Endothelial cell of umbilical vein (primary cell): ENCODE results near the gene TMEM114. TPM values are rescaled to one million over a fixed set of nuclear protein-coding genes. Genes with fewer than 3 reads are reported as not detected.

Source experiments
- BruUV-seq: library from RNA; stranded (reverse); fragments of 400-500 nt; replicated peaks from 2 replicates; lab custom pipeline; 2021; lab: Mats Ljungman, UMichigan
- CTCF ChIA-PET: fragments of 300-600, 350-600 bp; sonication (Branson Sonifier 250); formaldehyde crosslinking; loops from one replicate; lab custom pipeline; 2021; ENCODE audit warnings: antibody characterized with exemption, inconsistent platforms; lab: Charles Lee
- POLR2A ChIA-PET: fragments of 300-600, 350-600 bp; sonication (Branson Sonifier 250); formaldehyde crosslinking; loops from one replicate; lab custom pipeline; 2021; ENCODE audit warnings: antibody characterized with exemption, inconsistent platforms; lab: Charles Lee
- DNase-seq: peaks from one replicate; pipeline ENCODE4 v3.0.0-alpha.2; 2011; ENCODE audit warnings: low read depth, low spot score
- FAIRE-seq: peaks from 2 replicates; lab custom pipeline; 2011; peaks lifted over from hg19 to GRCh38; lab: Jason Lieb, UNC
- H2AFZ ChIP-seq: 2 replicates; pipeline ENCODE4 v1.6.0; 2012; ENCODE audit warnings: low read depth, low read length, control low read depth, inconsistent platforms
- H3K27ac ChIP-seq: 2 replicates; pipeline ENCODE4 v1.5.1; 2011; ENCODE audit warnings: low read depth, mild to moderate bottlenecking, control low read depth, low read length, moderate library complexity; ENCODE audit not compliant: insufficient read depth
- H3K27me3 ChIP-seq, 2 experiments: 2 replicates each; pipeline versions ENCODE4 v1.6.0 to v1.6.1; 2011; ENCODE audit warnings: low read length in 2 of 2, mixed read lengths in 1 of 2; ENCODE audit not compliant: control insufficient read depth in 2 of 2, insufficient read depth in 2 of 2
- H3K36me3 ChIP-seq, 2 experiments: 2 replicates in 1 of 2; 3 replicates in 1 of 2; pipeline ENCODE4 v1.5.1; 2011; ENCODE audit warnings: low read length in 2 of 2, mild to moderate bottlenecking in 1 of 2, moderate library complexity in 1 of 2; ENCODE audit not compliant: control insufficient read depth in 2 of 2, insufficient read depth in 2 of 2; ENCODE audit errors: extremely low read depth in 1 of 2
- H3K4me1 ChIP-seq: 3 replicates; pipeline ENCODE4 v1.5.1; 2011; ENCODE audit warnings: mild to moderate bottlenecking, low read length; ENCODE audit not compliant: control insufficient read depth, insufficient read depth; ENCODE audit errors: extremely low read depth
- H3K4me2 ChIP-seq: 2 replicates; pipeline ENCODE4 v1.6.1; 2011; ENCODE audit warnings: low read length, control low read depth, mixed read lengths; ENCODE audit not compliant: insufficient read depth
- H3K4me3 ChIP-seq, 3 experiments: fragments of 200-600 bp in 1 of 3; sonication (generic), shearing (Covaris generic) in 1 of 3; replicated peaks in 1 of 3; 2 replicates each; pipeline ENCODE4 v1.5.1; 2011 to 2016; ENCODE audit warnings: control low read depth in 3 of 3, low read length in 3 of 3, mild to moderate bottlenecking in 2 of 3, inconsistent platforms in 1 of 3, low read depth in 1 of 3, moderate library complexity in 1 of 3; ENCODE audit not compliant: insufficient read depth in 1 of 3
- H3K79me2 ChIP-seq: 2 replicates; pipeline ENCODE4 v1.6.0; 2012; ENCODE audit warnings: low read length, inconsistent platforms; ENCODE audit not compliant: control insufficient read depth, insufficient read depth
- H3K9ac ChIP-seq: replicated peaks from 2 replicates; pipeline ENCODE3; 2011; ENCODE audit warnings: low read length, control low read depth; ENCODE audit not compliant: insufficient read depth; ENCODE audit errors: extremely low read depth
- H3K9me1 ChIP-seq: replicated peaks from 3 replicates; pipeline ENCODE4 v1.6.0; 2011; ENCODE audit warnings: mild to moderate bottlenecking, low read length; ENCODE audit not compliant: control insufficient read depth, insufficient read depth; ENCODE audit errors: extremely low read depth
- H3K9me3 ChIP-seq: replicated peaks from 2 replicates; pipeline ENCODE4 v1.5.1; 2012; ENCODE audit warnings: low read length, inconsistent platforms; ENCODE audit not compliant: control insufficient read depth, insufficient read depth
- H4K20me1 ChIP-seq: replicated peaks from 2 replicates; pipeline ENCODE3; 2011; ENCODE audit warnings: mild to moderate bottlenecking, low read length; ENCODE audit not compliant: control insufficient read depth, insufficient read depth; ENCODE audit errors: extremely low read depth
- CTCF ChIP-seq, 2 donors: IDR thresholded peaks; 1 replicate in 1 of 2; 2 replicates in 1 of 2; pipeline ENCODE4 v1.5.1; 2011; ENCODE audit warnings: low read length in 2 of 2, mild to moderate bottlenecking in 2 of 2, moderate library complexity in 2 of 2, control low read depth in 1 of 2, inconsistent platforms in 1 of 2, low read depth in 1 of 2; ENCODE audit not compliant: insufficient read depth in 1 of 2; ENCODE audit errors: extremely low read depth in 1 of 2
- EZH2 ChIP-seq: IDR thresholded peaks from 2 replicates; pipeline ENCODE4 v1.6.1; 2012; ENCODE audit warnings: borderline replicate concordance, low read depth, mild to moderate bottlenecking, moderate library complexity, low read length, inconsistent platforms; ENCODE audit not compliant: severe bottlenecking
- FOS ChIP-seq: IDR thresholded peaks from 2 replicates; pipeline ENCODE4 v1.6.1; 2011; ENCODE audit warnings: mild to moderate bottlenecking, low read length, moderate library complexity, borderline replicate concordance; ENCODE audit not compliant: insufficient read depth
- GATA2 ChIP-seq: IDR thresholded peaks from 2 replicates; pipeline ENCODE4 v1.7.0; 2011; ENCODE audit warnings: low read depth, mild to moderate bottlenecking, moderate library complexity, mixed read lengths, low read length; ENCODE audit not compliant: insufficient read length, insufficient read depth
- JUN ChIP-seq: IDR thresholded peaks from 2 replicates; pipeline ENCODE4 v1.6.1; 2011; ENCODE audit warnings: borderline replicate concordance, low read depth; ENCODE audit not compliant: insufficient read length, insufficient read depth
- MAX ChIP-seq: IDR thresholded peaks from 2 replicates; pipeline ENCODE4 v1.6.1; 2011; ENCODE audit not compliant: insufficient read depth, insufficient read length
- MYC ChIP-seq: IDR thresholded peaks from one replicate; pipeline ENCODE4 v1.6.1; 2011; ENCODE audit warnings: mild to moderate bottlenecking, low read depth, low read length
- POLR2A ChIP-seq: IDR thresholded peaks from 2 replicates; pipeline ENCODE4 v1.6.1; 2012; ENCODE audit warnings: low read depth, mild to moderate bottlenecking, control low read depth, low read length
- POLR2AphosphoS5 ChIP-seq: IDR thresholded peaks from 2 replicates; pipeline ENCODE4 v1.6.1; 2012; ENCODE audit warnings: low read depth, mild to moderate bottlenecking, control low read depth, low read length, moderate library complexity; ENCODE audit not compliant: insufficient read depth
- dilution Hi-C: fragments of 300-500 bp; cut with MboI; formaldehyde crosslinking; loops from one replicate; pipeline ENCODE4 v1.15.0; 2019; ENCODE audit warnings: low sequenced_read_pairs; ENCODE audit not compliant: extremely low pct_ligation_motif_present
- intact Hi-C: fragments of 100-400 bp; cut with micrococcal nuclease; formaldehyde crosslinking; loops from one replicate; pipeline ENCODE4 v1.10.0; 2022
- polyA plus RNA-seq, 4 experiments: library from polyadenylated mRNA; depleted of rRNA in 3 of 4; stranded (reverse) in 3 of 4; unstranded in 1 of 4; fragments of >200 nt; gene quantifications; 2 replicates each; pipeline versions ENCODE4 v1.2.1 to v1.2.3, GENCODE V29; 2011 to 2012; ENCODE audit warnings: missing spikeins in 1 of 4
- total RNA-seq: library from RNA; stranded (reverse); gene quantifications from 2 replicates; pipeline ENCODE4 v1.2.3, GENCODE V29; 2021

The TMEM114 gene
- total and polyA plus RNA-seq, 2 donors (not counting 3 experiments of a cell fraction or from before 2014, with no cell fraction given): not detected

- no peak for FAIRE-seq
- CTCF ChIA-PET: no interaction called here
These were observed 5.3 kb downstream of the TMEM114 start for GRCh38 chr16:8585041-8585440.

GRCh38 chr16:8583732-8584131 lies 6.6 kb downstream of the TMEM114 start:
- BruUV-seq: no TSS peak
- Histone ChIP-seq H3K4me2 (no peak overlapping the region), H3K9ac (no peak overlapping the region), H3K27me3 (peaks cover 7% of the 10 kb centered on the region in 2 experiments), H2AFZ (no peak overlapping the region), H3K79me2 (no peaks in the 10 kb centered on the region), H3K4me3 (no peak overlapping the region), H3K4me1 (no peaks in the 10 kb centered on the region), H3K36me3 (no peaks in the 10 kb centered on the region), H3K9me3 (no peaks in the 10 kb centered on the region), H4K20me1 (no peaks in the 10 kb centered on the region), H3K9me1 (no peaks in the 10 kb centered on the region), H3K27ac (no peak overlapping the region)
- DNase-seq: no peak
- ChIA-PET POLR2A (no interaction called here), CTCF (interaction anchor here (0.9 to 1.2 kb wide), 2 partner anchors 9 to 17 kb away, joined by 3 to 4 read pairs; no protein-coding TSS in a partner anchor)
- FAIRE-seq: no peak
- no peak for TF ChIP-seq FOS
- TF ChIP-seq JUN: no peak
- no peak for TF ChIP-seq MYC
- no peak for TF ChIP-seq EZH2
- TF ChIP-seq POLR2A: no peak
- no peak for TF ChIP-seq MAX
- no peak for TF ChIP-seq GATA2
- TF ChIP-seq CTCF (IDR thresholded peaks at IDR 0.05; ENCODE audit: extremely low read depth in 1 of 2, insufficient read depth in 1 of 2, low read depth in 1 of 2, low read length in 2 of 2): no peak
- no peak for TF ChIP-seq POLR2AphosphoS5
- dilution Hi-C loops: no loop called here
- intact Hi-C loops: no loop called here

More at GRCh38 chr16:8585041-8585440, 5.3 kb downstream of the TMEM114 start:
- no TSS peak for BruUV-seq
- DNase-seq: no peak
- intact Hi-C loops (no loop called here), dilution Hi-C loops (no loop called here)
- no peaks in the 10 kb centered on the region for H3K9me3 ChIP-seq
- no peaks in the 10 kb centered on the region for H3K36me3 ChIP-seq
- H3K4me1 ChIP-seq: no peaks in the 10 kb centered on the region
- H3K9ac ChIP-seq: no peak overlapping the region
- no peak overlapping the region for H3K4me3 ChIP-seq
- no peak overlapping the region for H2AFZ ChIP-seq
- POLR2A ChIA-PET: no interaction called here
- no peaks in the 10 kb centered on the region for H3K9me1 ChIP-seq
- no peak overlapping the region for H3K4me2 ChIP-seq
- H3K27me3 ChIP-seq: peaks cover 16 to 19% of the 10 kb centered on the region in 2 experiments
- H4K20me1 ChIP-seq: no peaks in the 10 kb centered on the region
- TF ChIP-seq POLR2AphosphoS5 (no peak), MYC (no peak), EZH2 (no peak), GATA2 (no peak), POLR2A (no peak), MAX (no peak), FOS (no peak)
- no peaks in the 10 kb centered on the region for H3K79me2 ChIP-seq
- no peak overlapping the region for H3K27ac ChIP-seq
